ENCODE data around the gene ADCY7.

The ADCY7 gene

GRCh38 chr16:50269061-50269705 is 2.8 kb downstream of the ADCY7 start:
- no peak for DNase-seq

- DNase-seq, result no peak
These were observed 3.6 kb downstream of the ADCY7 start for GRCh38 chr16:50269769-50270509.

DNA sequence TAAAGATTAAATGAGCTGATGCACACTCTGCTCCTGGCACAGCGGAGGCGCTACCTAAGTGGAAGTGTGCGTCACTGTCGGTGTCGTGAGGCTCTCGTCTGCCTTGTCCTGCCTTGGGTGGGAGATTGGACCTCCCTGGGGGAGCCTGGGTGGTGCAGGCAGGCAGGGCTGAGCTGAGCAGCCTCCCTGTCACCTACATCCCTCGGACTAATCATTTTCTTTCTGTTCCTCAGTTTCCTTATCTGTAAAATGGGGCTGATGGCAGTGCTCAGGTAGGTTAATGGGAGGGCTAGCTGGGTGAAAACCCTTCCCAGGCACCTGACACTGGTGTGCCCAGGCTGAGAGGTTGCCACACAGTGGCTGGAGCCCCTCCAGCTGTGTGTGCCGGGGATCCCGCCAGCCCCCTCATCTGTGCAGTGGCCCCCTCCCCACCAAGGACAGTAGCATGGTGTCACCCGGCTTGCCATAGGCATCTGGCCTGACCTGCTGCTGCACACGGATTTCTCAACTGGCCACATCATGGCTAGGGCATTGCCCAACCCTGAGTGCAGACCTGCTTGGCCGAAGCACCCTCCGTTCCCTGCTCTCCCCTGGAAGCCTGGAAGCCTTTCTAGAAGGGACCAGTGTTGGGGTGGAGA is 4.3 kb downstream of the ADCY7 start:
- DNase-seq, result no peak

DNA sequence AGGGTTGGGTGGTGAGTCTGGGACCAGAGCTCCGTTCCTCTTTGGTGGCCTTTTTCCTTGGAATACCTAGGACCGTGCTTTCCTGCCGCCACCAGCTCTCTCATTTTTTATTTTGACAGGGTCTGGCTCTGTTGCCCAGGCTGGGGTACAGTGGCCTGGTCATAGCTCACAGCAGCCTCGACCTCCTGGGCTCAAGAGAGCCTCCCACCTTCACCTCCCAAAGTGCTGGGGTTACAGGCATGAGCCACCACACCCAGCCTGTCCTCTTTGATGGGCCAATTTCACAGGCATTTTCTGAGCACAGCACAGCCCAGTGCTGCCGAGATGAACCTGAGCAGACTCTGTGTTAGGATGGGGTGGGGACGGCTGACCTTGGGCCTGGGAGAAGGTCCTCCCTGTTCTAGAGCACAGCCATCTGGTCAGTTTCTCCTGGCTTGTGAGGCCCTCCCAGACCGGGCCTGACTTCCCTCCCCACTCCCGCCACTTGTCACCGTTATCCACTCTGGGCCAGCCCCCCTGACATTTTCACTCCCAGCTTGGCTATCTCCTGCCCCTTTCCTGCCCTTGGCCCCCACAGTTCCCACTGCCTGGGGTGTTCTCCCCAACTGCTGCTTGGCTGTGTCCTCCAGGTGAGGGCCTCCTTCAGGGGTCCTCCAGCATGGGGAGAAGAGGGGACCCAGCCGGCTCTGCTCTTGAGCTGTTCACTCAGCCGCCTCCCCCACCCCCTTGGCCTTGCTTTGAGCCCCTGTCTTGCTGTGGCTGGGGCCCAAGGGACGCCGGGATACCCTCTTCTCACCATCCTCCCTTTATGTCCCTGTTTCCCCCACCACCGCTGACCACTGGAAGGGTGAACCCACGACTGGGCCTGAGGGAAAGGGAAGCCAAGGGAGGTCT is 5.0 kb downstream of the ADCY7 start:
- DNase-seq, result no peak

- no peak for DNase-seq
These were observed 5.8 kb downstream of the ADCY7 start for GRCh38 chr16:50272111-50272571.

- DNase-seq, result no peak
These were observed 6.5 kb downstream of the ADCY7 start for GRCh38 chr16:50272687-50273381.

DNA sequence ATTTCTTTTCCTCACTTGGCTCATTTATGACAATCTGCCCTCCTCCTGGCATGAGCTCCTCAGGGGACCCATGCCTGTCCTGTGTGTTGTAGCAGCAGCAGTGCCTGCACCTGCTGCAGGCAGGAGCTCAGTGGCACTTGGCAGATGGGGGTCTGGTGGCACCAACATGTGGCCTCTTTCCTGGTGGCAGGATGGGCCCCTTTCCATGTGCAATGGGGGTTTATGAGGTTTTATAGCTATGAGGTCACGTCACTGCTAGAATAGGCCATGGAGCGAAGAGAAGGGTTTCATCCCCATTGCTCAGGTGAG is 7.0 kb downstream of the ADCY7 start:
- no peak for DNase-seq

DNA sequence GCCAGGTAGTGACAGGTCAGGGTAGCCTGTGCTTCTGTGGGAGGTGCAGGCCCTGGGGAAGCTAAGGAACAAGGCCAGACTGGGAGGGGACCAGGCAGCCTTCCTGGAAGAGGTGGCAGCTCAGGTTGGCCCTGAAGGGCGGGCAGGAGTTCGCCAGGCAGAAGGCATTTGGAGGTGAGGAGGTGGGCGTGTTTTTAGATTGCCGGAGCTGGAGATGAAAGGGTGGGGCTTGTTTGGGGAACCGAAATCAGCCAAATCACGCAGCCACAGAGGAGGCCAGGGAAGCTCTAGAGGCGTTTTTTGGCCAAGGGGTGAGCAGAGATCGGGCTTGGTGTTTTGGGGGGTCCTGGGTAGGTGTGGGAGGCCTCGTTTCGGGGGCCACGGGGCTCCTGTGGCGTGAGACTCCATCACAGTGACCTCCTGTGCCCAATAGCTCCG is 7.6 kb downstream of the ADCY7 start:
- DNase-seq, result no peak

DNA sequence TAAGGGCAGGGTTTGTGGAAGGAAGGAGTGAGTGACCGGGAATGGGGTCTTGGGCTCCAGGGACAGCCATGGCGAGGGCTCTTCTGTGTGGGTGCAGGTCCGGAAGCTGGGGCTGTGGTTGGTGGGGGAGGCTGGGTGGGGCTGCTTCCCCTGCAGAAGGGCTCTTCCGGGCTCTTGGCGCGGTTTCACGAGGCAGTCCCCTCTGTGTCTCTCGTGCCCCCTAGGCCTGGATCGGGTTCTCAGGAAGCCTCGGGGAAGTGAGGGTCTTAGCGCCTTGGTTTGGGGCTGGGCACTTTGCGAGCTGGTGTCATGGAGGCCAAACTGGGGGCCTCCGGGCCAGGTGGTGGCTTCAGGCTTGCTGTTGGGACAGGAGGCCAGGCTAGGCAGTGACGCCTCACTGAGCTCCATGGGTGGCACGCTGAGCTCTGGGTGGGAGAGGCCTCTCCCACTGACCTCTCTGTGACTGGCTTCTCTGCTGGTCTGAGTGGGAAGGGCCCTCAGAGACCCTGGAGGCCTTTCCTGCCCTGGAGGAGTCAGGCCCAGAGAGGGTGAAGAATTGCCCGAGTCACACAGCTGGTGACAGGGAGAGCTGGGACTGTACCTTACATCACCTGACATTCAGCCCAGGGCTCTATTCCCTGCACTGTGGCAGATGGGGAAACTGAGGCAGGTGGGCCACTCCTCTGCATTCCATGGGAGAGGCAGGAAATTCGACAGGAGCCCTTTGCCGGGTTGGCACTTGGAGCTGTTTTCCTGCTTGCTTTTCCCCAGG is 8.2 kb downstream of the ADCY7 start:
- DNase-seq, result no peak

DNA sequence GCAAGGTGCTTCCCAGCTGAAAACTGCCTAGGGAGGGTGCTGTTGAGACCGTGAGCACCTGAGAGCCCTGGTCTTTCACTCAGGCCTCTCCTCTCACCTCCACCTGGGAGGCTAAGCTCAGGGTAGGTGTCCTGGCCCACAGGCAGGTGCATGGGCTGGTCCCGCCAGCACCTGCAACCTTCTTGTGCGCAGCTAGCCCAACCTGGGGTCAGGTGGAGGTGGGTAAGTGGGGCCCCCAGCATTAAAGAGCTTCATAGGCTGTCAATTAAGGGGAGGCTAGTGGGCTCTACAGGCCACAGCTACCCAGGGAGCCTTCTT is 8.7 kb downstream of the ADCY7 start:
- no peak for DNase-seq

GRCh38 chr16:50275428-50276325 is 9.3 kb downstream of the ADCY7 start:
- no peak for DNase-seq

GRCh38 chr16:50276326-50276640 is 9.9 kb downstream of the ADCY7 start:
- no peak for DNase-seq

DNA sequence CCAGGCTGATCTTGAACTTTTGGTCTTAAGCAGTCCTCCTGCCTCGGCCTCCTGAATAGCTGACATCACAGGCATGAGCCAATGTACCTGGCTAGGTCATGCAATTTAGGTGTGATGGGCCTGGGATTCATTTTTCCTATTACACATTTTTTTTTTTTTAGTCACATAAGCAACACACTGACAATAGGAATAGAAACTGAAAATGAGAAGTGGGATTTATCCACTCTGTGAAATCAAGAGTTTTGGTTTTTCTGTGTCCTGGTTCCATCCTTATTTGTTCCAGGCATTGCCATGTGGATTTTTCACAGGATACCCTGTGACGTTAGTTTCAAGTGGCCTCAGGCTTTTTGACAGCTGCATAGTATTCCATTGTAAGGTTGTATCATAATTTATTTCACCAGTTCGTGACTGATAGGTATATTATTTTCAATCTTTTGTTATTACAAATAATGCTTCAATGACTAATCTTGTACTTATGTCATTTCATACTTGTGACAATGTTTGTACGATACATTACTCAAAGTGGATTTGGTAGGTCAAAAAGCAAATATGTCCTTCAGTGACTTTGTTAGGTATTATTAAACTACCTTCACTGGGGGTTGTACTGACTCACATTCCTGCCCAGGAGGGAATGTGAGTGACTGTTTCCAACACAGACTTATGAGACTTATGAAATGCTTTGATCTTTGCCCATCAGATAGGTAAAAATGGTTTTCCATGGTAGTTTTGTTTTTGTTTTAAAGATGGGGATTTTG is 10.6 kb downstream of the ADCY7 start:
- DNase-seq, result no peak

GRCh38 chr16:50278251-50278650 is 11.9 kb downstream of the ADCY7 start:
- no peak for DNase-seq

DNA sequence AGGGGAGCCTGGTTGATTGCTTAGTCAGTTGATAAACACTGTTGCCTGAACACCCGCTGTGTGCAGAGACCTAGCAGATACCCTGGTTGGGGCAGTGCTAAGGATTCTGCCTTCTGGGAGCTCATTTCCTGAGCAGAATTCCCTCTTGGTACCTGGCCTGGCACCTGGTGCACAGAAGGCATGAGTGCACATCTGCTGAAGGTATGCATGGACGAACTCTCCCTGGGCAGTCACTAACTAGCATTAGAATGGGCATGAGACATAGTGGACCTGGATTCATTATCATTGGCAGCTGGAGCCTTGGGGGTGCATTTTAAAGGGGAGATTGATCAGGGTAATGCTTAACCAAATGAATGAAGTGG is 13.1 kb downstream of the ADCY7 start:
- DNase-seq, result no peak

DNA sequence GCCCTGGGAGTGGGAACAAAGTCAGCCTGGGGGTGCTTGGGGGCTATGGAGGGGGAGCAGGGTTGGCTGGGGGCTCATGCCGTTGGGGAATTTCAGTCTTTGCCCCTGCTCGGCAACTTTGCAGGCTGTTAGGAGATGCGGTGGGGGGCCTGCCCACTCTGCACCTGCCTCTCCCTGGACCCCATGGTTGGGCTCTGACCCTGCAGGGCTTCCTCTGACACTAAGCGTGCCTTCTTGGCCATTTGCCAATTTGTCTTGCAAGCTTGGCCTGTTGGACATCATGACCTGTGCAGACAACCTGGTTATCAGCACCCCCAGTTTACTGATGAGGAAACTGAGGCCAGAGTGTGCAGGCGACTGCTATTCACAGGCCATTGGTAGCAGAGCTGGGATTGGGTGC is 14.6 kb downstream of the ADCY7 start:
- no peak for DNase-seq

GRCh38 chr16:50281391-50282009 is 15.1 kb downstream of the ADCY7 start:
- DNase-seq, result no peak

GRCh38 chr16:50282010-50282538 is 15.7 kb downstream of the ADCY7 start:
- DNase-seq, result no peak

- no peak for DNase-seq
These were observed 16.7 kb downstream of the ADCY7 start for GRCh38 chr16:50282955-50283631.
